Left lung (tissue), 10 donors: ENCODE data around the gene VWA5A. TPM values are rescaled to one million over a fixed set of nuclear protein-coding genes. Genes with fewer than 3 reads are reported as not detected.
"Not testable (repeated sequence)": the region's sequence is repeated elsewhere in the genome, so short reads cannot be mapped to it uniquely, and the experiment has no call there.

Experiments
- ATAC-seq: fragments of 200-7000 bp; cut with Tn5 transposase; one replicate; pipeline ENCODE4 v1.9.1; 2020; ENCODE audit warnings: moderate library complexity
- DNase-seq, 4 donors: peaks; one replicate each; pipeline ENCODE4 v3.0.0-alpha.2; 2013 to 2020
- H3K27ac ChIP-seq, 2 donors: fragments of 200-600 bp; sonication (generic) in 1 of 2; one replicate each; pipeline versions ENCODE4 v1.5.0 to v1.8.0; 2020 to 2021
- H3K27me3 ChIP-seq, 2 donors: fragments of 200-600 bp; sonication (generic) in 1 of 2; one replicate each; pipeline versions ENCODE4 v1.5.0 to v1.8.0; 2020 to 2021
- H3K36me3 ChIP-seq, 2 donors: fragments of 200-600 bp; sonication (generic) in 1 of 2; one replicate each; pipeline versions ENCODE4 v1.5.0 to v1.8.0; 2020 to 2021
- H3K4me1 ChIP-seq, 2 donors: fragments of 200-600 bp; one replicate each; pipeline ENCODE4 v1.8.0; 2021
- H3K4me3 ChIP-seq, 2 donors: fragments of 200-600 bp; sonication (generic) in 1 of 2; one replicate each; pipeline versions ENCODE4 v1.5.0 to v1.8.0; 2020 to 2021; ENCODE audit warnings: mild to moderate bottlenecking in 1 of 2
- H3K9me3 ChIP-seq, 2 donors: fragments of 200-600 bp; sonication (generic) in 1 of 2; one replicate each; pipeline versions ENCODE4 v1.5.0 to v1.8.0; 2020 to 2021
- intact Hi-C, 2 donors: fragments of 100-400 bp; cut with DNase I; formaldehyde crosslinking; loops; one replicate each; pipeline versions ENCODE4 v1.11.2 to v1.14.2; 2022
- polyA plus RNA-seq, 6 donors: library from polyadenylated mRNA; unstranded; fragments of 120-200 nt; gene quantifications; one replicate each; pipeline ENCODE4 v1.2.1, GENCODE V29; 2013; ENCODE audit not compliant: insufficient read length in 6 of 6
- total RNA-seq, 2 donors: library from RNA; stranded (reverse); fragmentation: NEBNext Ultra II Directional; extraction: Animal tissue kit (Norgen Biotek cat#: 25700); gene quantifications; one replicate each; pipeline ENCODE4 v1.2.1, GENCODE V29; 2021
- TF ChIP-seq, protein P1 (sequence below), 2 donors: fragments of 200-600 bp; sonication (generic) in 1 of 2; IDR thresholded peaks; one replicate each; pipeline versions ENCODE4 v1.5.0 to v1.8.0; 2021; ENCODE audit warnings: antibody characterized with exemption in 2 of 2
- donor health status: DM: no; HTN: yes; CAD: no.
- donor health status: DM: no; HTN: no; CAD: no.

Gene VWA5A
- total and polyA plus RNA-seq, 8 donors = 13.7 to 43.5 (median 17.0) TPM

GRCh38 chr11:124115782-124116616 is 749 bp downstream of the VWA5A start:
- intact Hi-C loops = no loop called here
- H3K36me3 ChIP-seq = peaks cover 0 to 31% of the 10 kb centered on the region in 2 donors
- no peaks in the 10 kb centered on the region for H3K9me3 ChIP-seq
- no peaks in the 10 kb centered on the region for H3K27me3 ChIP-seq
- peak overlapping the region; percentile 60 to 64 for H3K4me3 ChIP-seq
- H3K27ac ChIP-seq = peak overlapping the region; percentile 64 to 68
- DNase-seq (peak; percentile 10 to 81 (median 34)), ATAC-seq (peak; percentile 94)
- TF ChIP-seq, protein P1, sequence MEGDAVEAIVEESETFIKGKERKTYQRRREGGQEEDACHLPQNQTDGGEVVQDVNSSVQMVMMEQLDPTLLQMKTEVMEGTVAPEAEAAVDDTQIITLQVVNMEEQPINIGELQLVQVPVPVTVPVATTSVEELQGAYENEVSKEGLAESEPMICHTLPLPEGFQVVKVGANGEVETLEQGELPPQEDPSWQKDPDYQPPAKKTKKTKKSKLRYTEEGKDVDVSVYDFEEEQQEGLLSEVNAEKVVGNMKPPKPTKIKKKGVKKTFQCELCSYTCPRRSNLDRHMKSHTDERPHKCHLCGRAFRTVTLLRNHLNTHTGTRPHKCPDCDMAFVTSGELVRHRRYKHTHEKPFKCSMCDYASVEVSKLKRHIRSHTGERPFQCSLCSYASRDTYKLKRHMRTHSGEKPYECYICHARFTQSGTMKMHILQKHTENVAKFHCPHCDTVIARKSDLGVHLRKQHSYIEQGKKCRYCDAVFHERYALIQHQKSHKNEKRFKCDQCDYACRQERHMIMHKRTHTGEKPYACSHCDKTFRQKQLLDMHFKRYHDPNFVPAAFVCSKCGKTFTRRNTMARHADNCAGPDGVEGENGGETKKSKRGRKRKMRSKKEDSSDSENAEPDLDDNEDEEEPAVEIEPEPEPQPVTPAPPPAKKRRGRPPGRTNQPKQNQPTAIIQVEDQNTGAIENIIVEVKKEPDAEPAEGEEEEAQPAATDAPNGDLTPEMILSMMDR (IDR thresholded peaks at IDR 0.05) = no peak
- H3K4me1 ChIP-seq = peaks cover 0 to 13% of the 10 kb centered on the region in 2 donors

DNA sequence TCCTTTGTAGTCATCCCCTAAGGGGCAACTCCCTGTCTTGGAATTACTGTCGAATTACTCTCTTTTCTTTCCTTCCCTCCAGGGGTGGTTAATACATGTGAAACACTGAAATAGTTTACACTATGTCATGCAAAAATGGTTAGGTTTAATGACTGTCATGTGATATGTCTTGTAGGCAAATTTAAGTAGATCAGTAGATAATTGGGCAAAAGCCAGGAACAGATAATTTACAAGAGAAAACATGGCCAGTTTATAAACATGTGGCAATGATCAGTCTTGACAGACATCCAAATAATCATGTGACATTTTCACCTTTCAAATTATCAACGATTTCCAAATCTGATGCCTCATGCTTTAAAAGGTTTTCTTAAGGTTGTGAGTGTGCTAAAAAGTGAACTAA is 3.9 kb downstream of the VWA5A start:
- H3K36me3 ChIP-seq = peaks cover 0 to 56% of the 10 kb centered on the region in 2 donors
- no peak overlapping the region for H3K4me3 ChIP-seq
- TF ChIP-seq, protein P1 (IDR thresholded peaks at IDR 0.05) = no peak
- H3K27ac ChIP-seq = no peak overlapping the region
- intact Hi-C loops = no loop called here
- peaks cover 0 to 13% of the 10 kb centered on the region in 2 donors for H3K4me1 ChIP-seq
- no peaks in the 10 kb centered on the region for H3K27me3 ChIP-seq
- ATAC-seq = no peak
- DNase-seq = no peak
- H3K9me3 ChIP-seq = no peaks in the 10 kb centered on the region

GRCh38 chr11:124120891-124121290 is 5.6 kb downstream of the VWA5A start:
- no peaks in the 10 kb centered on the region for H3K9me3 ChIP-seq
- H3K36me3 ChIP-seq = peaks cover 0 to 73% of the 10 kb centered on the region in 2 donors
- TF ChIP-seq, protein P1 (IDR thresholded peaks at IDR 0.05) = no peak
- no peak overlapping the region for H3K4me3 ChIP-seq
- H3K27ac ChIP-seq = no peak overlapping the region
- no peak for ATAC-seq
- intact Hi-C loops = no loop called here
- DNase-seq = no peak
- no peaks in the 10 kb centered on the region for H3K27me3 ChIP-seq
- H3K4me1 ChIP-seq = peaks cover 0 to 13% of the 10 kb centered on the region in 2 donors

- TF ChIP-seq, protein P1 (IDR thresholded peaks at IDR 0.05) = no peak
- H3K27ac ChIP-seq = no peak overlapping the region
- H3K9me3 ChIP-seq = no peaks in the 10 kb centered on the region
- intact Hi-C loops = no loop called here
- H3K27me3 ChIP-seq = no peaks in the 10 kb centered on the region
- ATAC-seq (no peak), DNase-seq (no peak)
- no peak overlapping the region for H3K4me3 ChIP-seq
- H3K36me3 ChIP-seq = peaks cover 0 to 73% of the 10 kb centered on the region in 2 donors
- H3K4me1 ChIP-seq = peaks cover 0 to 3% of the 10 kb centered on the region in 2 donors
Observed at GRCh38 chr11:124122123-124122522, 6.9 kb downstream of the VWA5A start.

DNA sequence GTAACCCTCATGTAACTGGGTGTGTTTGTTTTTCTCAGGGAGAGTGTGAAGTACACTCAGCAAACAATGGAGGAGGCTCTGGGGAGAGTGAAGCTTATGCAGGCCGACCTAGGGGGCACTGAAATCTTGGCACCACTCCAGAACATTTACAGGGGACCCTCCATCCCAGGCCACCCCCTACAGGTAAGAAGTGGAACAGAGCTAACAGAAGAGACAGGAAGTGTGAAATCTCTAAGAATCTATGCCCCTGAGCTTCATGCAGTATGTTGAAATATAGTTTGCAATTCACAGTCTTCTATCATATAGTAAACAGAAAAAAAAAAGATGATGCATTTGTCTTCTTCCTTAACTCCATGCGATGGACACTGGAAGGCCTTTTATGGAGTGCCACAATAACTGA is 8.4 kb downstream of the VWA5A start:
- DNase-seq (peak in 1 of 4 donors; percentile 10), ATAC-seq (no peak)
- Histone ChIP-seq H3K27ac (no peak overlapping the region), H3K4me1 (no peaks in the 10 kb centered on the region), H3K36me3 (peaks cover 0 to 62% of the 10 kb centered on the region in 2 donors), H3K27me3 (no peaks in the 10 kb centered on the region), H3K9me3 (no peaks in the 10 kb centered on the region), H3K4me3 (no peak overlapping the region)
- intact Hi-C loops = no loop called here
- TF ChIP-seq, protein P1 (IDR thresholded peaks at IDR 0.05) = no peak

- H3K4me1 ChIP-seq, H3K27me3 ChIP-seq, H3K9me3 ChIP-seq, DNase-seq, H3K27ac ChIP-seq, intact Hi-C loops, H3K4me3 ChIP-seq, ATAC-seq: not testable (repeated sequence)
- H3K36me3 ChIP-seq = peaks cover 0 to 35% of the 10 kb centered on the region in 2 donors
Observed at GRCh38 chr11:124127134-124127533, 11.9 kb downstream of the VWA5A start.
